Mesendoderm (in vitro differentiated cells): ENCODE measurements around the gene SFRP2.
A peak's percentile ranks its signal among the peaks of the same experiment; 100 is the strongest.

Experiments used
- DNase-seq: peaks from one replicate; pipeline ENCODE4 v3.0.0; 2013
- H2AK5ac ChIP-seq: 2 replicates; pipeline ENCODE4 v1.6.1; 2013; ENCODE audit warnings: low read length, inconsistent platforms
- H2BK120ac ChIP-seq: 2 replicates; pipeline ENCODE4 v1.6.1; 2013; ENCODE audit warnings: low read depth, mild to moderate bottlenecking, low read length, moderate library complexity, mixed read lengths
- H2BK15ac ChIP-seq: replicated peaks from 2 replicates; pipeline ENCODE4 v1.6.1; 2013; ENCODE audit warnings: low read depth, mild to moderate bottlenecking, moderate library complexity
- H2BK5ac ChIP-seq: 2 replicates; pipeline ENCODE4 v1.6.1; 2013; ENCODE audit warnings: low read length, inconsistent platforms
- H3K18ac ChIP-seq: 2 replicates; pipeline ENCODE4 v1.6.1; 2013; ENCODE audit warnings: mild to moderate bottlenecking, low read length, mixed read lengths
- H3K23ac ChIP-seq: one replicate; pipeline ENCODE4 v1.6.1; 2013; ENCODE audit warnings: low read length
- H3K27ac ChIP-seq: 2 replicates; pipeline ENCODE4 v1.5.1; 2013; ENCODE audit warnings: low read depth, mild to moderate bottlenecking, inconsistent platforms, low read length, moderate library complexity
- H3K27me3 ChIP-seq: 2 replicates; pipeline ENCODE4 v1.6.1; 2013; ENCODE audit warnings: low read length, control low read depth, mild to moderate bottlenecking, inconsistent platforms; ENCODE audit not compliant: insufficient read depth, poor library complexity
- H3K36me3 ChIP-seq: 2 replicates; pipeline ENCODE4 v1.6.1; 2013; ENCODE audit warnings: low read length, inconsistent platforms; ENCODE audit not compliant: control insufficient read depth, insufficient read depth
- H3K4ac ChIP-seq: one replicate; pipeline ENCODE4 v1.6.1; 2013; ENCODE audit warnings: low read depth, mild to moderate bottlenecking, low read length, moderate library complexity
- H3K4me1 ChIP-seq: 2 replicates; pipeline ENCODE4 v1.6.1; 2013; ENCODE audit warnings: low read depth, low read length, inconsistent platforms; ENCODE audit not compliant: control insufficient read depth
- H3K4me2 ChIP-seq: 2 replicates; pipeline ENCODE4 v1.6.1; 2013; ENCODE audit warnings: low read length
- H3K4me3 ChIP-seq: 2 replicates; pipeline ENCODE4 v1.5.1; 2013; ENCODE audit warnings: mild to moderate bottlenecking, low read length
- H3K56ac ChIP-seq: one replicate; pipeline ENCODE4 v1.6.1; 2013; ENCODE audit warnings: low read length
- H3K79me1 ChIP-seq: 2 replicates; pipeline ENCODE4 v1.6.1; 2013; ENCODE audit warnings: low read length, inconsistent platforms
- H3K79me2 ChIP-seq: 2 replicates; pipeline ENCODE4 v1.6.1; 2013; ENCODE audit warnings: mild to moderate bottlenecking, low read length; ENCODE audit not compliant: control insufficient read depth, insufficient read depth
- H3K9ac ChIP-seq: 2 replicates; pipeline ENCODE4 v1.6.1; 2013; ENCODE audit warnings: low read length, inconsistent platforms
- H4K5ac ChIP-seq: one replicate; pipeline ENCODE4 v1.6.1; 2013; ENCODE audit warnings: low read length
- H4K8ac ChIP-seq: one replicate; pipeline ENCODE4 v1.6.1; 2013; ENCODE audit warnings: low read depth, mild to moderate bottlenecking, control low read depth, low read length, moderate library complexity
- WGBS: extraction: QIAGEN DNeasy Blood & Tissue Kit; methylation state at CpG from one replicate; pipeline ENCODE4 v1.1.7; 2013; ENCODE audit warnings: low lambda C conversion rate, missing lambda C conversion rate; ENCODE audit not compliant: insufficient coverage; ENCODE audit errors: extremely low coverage; 5-methylcytosine and 5-hydroxymethylcytosine counted together

SFRP2 gene

DNA sequence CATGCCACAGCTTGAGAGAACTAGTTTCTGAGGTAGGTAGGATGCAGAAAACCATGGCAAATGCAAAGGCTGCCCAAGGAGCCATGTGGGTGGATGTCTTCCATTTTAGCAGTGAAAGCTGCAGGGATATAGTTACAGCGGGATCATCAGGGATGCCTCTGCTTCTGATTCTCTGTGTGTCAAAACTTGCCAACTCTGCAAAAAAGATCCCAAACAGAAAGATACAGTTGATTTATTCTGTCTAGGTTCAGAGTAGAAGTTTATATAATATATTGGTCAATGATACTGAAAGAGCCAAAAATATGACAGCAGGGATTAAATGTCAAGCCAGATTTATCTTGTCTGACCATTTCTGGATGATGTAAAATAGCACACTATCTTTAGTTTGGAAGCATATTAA, 42.4 kb upstream of the SFRP2 start:
- no CpG with 5 or more reads among the region's 1 CpG for WGBS
- H3K27me3 ChIP-seq = no peaks in the 10 kb centered on the region
- peak overlapping the region; percentile 16 for H3K4ac ChIP-seq
- H3K79me1 ChIP-seq = no peaks in the 10 kb centered on the region
- no peak overlapping the region for H3K56ac ChIP-seq
- H3K4me3 ChIP-seq = no peak overlapping the region
- DNase-seq = no peak
- H3K27ac ChIP-seq = no peak overlapping the region
- no peak overlapping the region for H3K18ac ChIP-seq
- H3K79me2 ChIP-seq = no peaks in the 10 kb centered on the region
- H2BK5ac ChIP-seq = no peak overlapping the region
- no peak overlapping the region for H3K9ac ChIP-seq
- no peak overlapping the region for H2BK120ac ChIP-seq
- no peak overlapping the region for H3K4me2 ChIP-seq
- no peak overlapping the region for H4K5ac ChIP-seq
- no peak overlapping the region for H3K23ac ChIP-seq
- H2BK15ac ChIP-seq = no peak overlapping the region
- no peaks in the 10 kb centered on the region for H3K36me3 ChIP-seq
- H3K4me1 ChIP-seq = peaks cover 2% of the 10 kb centered on the region
- H2AK5ac ChIP-seq = no peak overlapping the region
- H4K8ac ChIP-seq = no peak overlapping the region

DNA sequence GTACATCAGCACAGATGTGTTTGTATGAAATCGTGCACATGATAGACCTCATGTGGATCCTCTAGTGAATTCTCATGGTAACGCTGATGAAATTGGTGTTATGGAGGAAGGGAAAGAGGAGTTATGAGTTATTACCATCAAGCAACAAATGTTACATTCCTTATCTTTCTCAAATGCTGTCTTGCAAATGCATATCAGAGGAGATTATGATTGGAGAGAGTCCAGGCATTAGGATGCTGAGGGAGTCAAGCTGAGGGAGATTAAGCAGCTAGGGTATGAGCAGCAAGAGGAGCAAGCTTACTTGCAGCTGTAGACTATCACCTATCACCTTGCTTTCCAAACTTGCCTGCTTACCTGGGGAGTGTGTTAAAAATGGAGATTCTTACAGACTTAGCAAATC, 36.8 kb upstream of the SFRP2 start:
- H3K4me1 ChIP-seq = no peaks in the 10 kb centered on the region
- no peak overlapping the region for H3K9ac ChIP-seq
- no peak overlapping the region for H3K4me2 ChIP-seq
- no peak overlapping the region for H3K27ac ChIP-seq
- WGBS = no CpG with 5 or more reads among the region's 2 CpGs
- H2AK5ac ChIP-seq = no peak overlapping the region
- no peak overlapping the region for H3K56ac ChIP-seq
- H4K8ac ChIP-seq = no peak overlapping the region
- no peaks in the 10 kb centered on the region for H3K79me1 ChIP-seq
- H2BK5ac ChIP-seq = no peak overlapping the region
- H2BK120ac ChIP-seq = no peak overlapping the region
- no peaks in the 10 kb centered on the region for H3K79me2 ChIP-seq
- H3K36me3 ChIP-seq = no peaks in the 10 kb centered on the region
- H4K5ac ChIP-seq = no peak overlapping the region
- H3K4me3 ChIP-seq = no peak overlapping the region
- H3K27me3 ChIP-seq = no peaks in the 10 kb centered on the region
- H3K18ac ChIP-seq = no peak overlapping the region
- H3K23ac ChIP-seq = no peak overlapping the region
- DNase-seq = peak; percentile 37
- H3K4ac ChIP-seq = no peak overlapping the region
- no peak overlapping the region for H2BK15ac ChIP-seq

DNA sequence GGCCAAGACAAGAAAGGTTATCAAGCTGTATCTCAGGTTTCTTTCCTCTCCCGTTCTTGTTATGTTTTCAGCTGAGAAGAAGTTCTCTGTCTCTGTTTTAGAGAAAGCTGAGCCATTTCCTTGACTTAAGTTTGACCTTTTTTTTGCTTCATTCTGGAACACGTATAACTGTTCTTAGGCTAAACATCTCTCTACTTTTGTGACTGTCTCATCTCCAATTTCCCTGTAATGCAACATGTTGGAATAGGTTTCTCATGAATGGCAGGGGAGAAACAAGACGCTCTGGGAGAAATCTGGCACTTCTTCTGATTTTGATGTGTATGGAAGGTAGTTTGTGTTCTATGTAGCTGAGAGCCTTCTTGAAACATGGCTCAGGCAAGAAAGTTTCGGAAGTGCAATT, 36.2 kb upstream of the SFRP2 start:
- no peaks in the 10 kb centered on the region for H3K79me2 ChIP-seq
- no CpG with 5 or more reads among the region's 4 CpGs for WGBS

DNA sequence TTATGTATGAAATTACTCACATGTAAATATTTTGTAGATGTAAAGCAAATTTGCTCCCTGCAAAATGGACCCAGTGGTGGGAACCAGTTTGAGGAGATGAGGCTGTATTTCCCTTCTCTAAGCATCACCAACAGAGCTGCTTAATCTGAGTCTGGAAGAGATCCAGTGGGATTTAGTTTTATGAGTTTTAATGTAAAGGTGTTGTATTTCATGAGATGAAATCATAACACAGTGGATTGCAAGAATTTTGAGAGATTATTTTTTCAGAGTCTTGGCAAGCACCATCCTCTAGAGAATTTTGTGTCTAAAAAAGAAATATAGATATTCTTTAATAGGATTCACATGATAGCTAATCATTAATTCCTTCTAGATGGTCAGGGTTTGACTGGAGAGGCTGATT, 35.6 kb upstream of the SFRP2 start:
- H3K79me2 ChIP-seq = no peaks in the 10 kb centered on the region
- no peak overlapping the region for H3K9ac ChIP-seq
- H3K23ac ChIP-seq = no peak overlapping the region
- H4K5ac ChIP-seq = no peak overlapping the region
- no peak overlapping the region for H2BK5ac ChIP-seq
- no peak overlapping the region for H3K27ac ChIP-seq
- H2BK15ac ChIP-seq = no peak overlapping the region
- H4K8ac ChIP-seq = no peak overlapping the region
- H3K56ac ChIP-seq = no peak overlapping the region
- H3K18ac ChIP-seq = no peak overlapping the region
- no peaks in the 10 kb centered on the region for H3K36me3 ChIP-seq
- H2BK120ac ChIP-seq = no peak overlapping the region
- H2AK5ac ChIP-seq = no peak overlapping the region
- H3K4me2 ChIP-seq = no peak overlapping the region
- no peaks in the 10 kb centered on the region for H3K4me1 ChIP-seq
- H3K4ac ChIP-seq = no peak overlapping the region
- H3K4me3 ChIP-seq = no peak overlapping the region
- H3K27me3 ChIP-seq = no peaks in the 10 kb centered on the region
- no peaks in the 10 kb centered on the region for H3K79me1 ChIP-seq
- DNase-seq = no peak

More for the DNA sequence above, 36.2 kb upstream of the SFRP2 start:
- H2BK5ac ChIP-seq = no peak overlapping the region
- DNase-seq = no peak
- no peak overlapping the region for H2BK15ac ChIP-seq
- H3K18ac ChIP-seq = no peak overlapping the region
- no peak overlapping the region for H3K56ac ChIP-seq
- no peaks in the 10 kb centered on the region for H3K79me1 ChIP-seq
- no peaks in the 10 kb centered on the region for H3K36me3 ChIP-seq
- no peak overlapping the region for H4K8ac ChIP-seq
- H2BK120ac ChIP-seq = no peak overlapping the region
- H3K23ac ChIP-seq = no peak overlapping the region
- H3K4ac ChIP-seq = no peak overlapping the region
- H3K27ac ChIP-seq = no peak overlapping the region
- H3K4me1 ChIP-seq = no peaks in the 10 kb centered on the region
- H3K4me2 ChIP-seq = no peak overlapping the region
- H4K5ac ChIP-seq = no peak overlapping the region
- H3K27me3 ChIP-seq = no peaks in the 10 kb centered on the region
- no peak overlapping the region for H3K9ac ChIP-seq
- no peak overlapping the region for H3K4me3 ChIP-seq
- no peak overlapping the region for H2AK5ac ChIP-seq

DNA sequence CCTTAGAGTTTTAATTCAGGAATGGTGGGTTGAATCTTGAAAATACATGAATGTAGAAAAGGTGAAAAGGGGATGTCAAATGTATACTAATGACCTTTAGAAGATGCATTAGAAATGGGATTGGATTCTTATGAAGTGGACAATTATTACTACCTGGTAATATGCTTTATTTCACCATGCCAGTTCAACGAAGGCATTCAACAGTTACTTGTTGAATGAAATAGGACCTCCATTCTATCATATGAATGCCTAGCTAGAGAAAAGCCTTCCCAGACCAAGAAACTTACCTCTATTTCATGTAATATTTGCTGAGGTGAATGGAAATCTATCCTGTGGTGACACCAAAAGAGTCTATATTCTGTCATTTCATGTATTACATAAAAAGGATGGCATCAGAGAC, 34.6 kb upstream of the SFRP2 start:
- Histone ChIP-seq H4K5ac (no peak overlapping the region), H3K36me3 (no peaks in the 10 kb centered on the region), H3K4me3 (no peak overlapping the region), H3K56ac (no peak overlapping the region), H2BK15ac (no peak overlapping the region), H3K79me2 (no peaks in the 10 kb centered on the region), H2AK5ac (no peak overlapping the region), H3K27ac (no peak overlapping the region), H3K23ac (no peak overlapping the region), H3K4me2 (no peak overlapping the region), H3K9ac (no peak overlapping the region), H3K4ac (no peak overlapping the region), H3K79me1 (no peaks in the 10 kb centered on the region), H4K8ac (no peak overlapping the region), H3K4me1 (no peaks in the 10 kb centered on the region), H2BK120ac (no peak overlapping the region), H3K18ac (no peak overlapping the region), H2BK5ac (no peak overlapping the region), H3K27me3 (no peaks in the 10 kb centered on the region)
- no CpG with 5 or more reads among the region's 1 CpG for WGBS
- DNase-seq = no peak

DNA sequence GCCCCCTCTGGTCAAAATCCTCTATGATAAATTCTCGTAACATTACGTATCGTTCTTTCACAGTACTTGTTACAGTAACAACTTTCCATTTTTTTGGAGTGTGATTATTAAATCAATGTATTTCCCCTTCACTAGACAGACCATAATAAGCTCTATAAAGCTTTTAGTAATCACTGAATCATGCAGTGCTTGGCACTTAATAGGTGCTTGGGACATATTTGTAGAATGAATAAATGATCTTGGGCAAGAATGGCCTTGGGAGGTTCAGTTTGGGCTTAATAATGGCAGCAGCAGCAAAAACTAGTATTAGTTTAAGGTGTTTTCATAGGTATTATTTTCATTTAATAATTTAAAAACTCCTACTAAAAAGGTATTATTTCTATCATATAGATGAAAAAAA, 33.4 kb upstream of the SFRP2 start:
- H4K5ac ChIP-seq = no peak overlapping the region

More for the DNA sequence above, 33.4 kb upstream of the SFRP2 start:
- Histone ChIP-seq H2BK5ac (no peak overlapping the region), H2BK120ac (no peak overlapping the region), H3K4me3 (no peak overlapping the region), H3K4me2 (no peak overlapping the region), H3K4ac (no peak overlapping the region), H2AK5ac (no peak overlapping the region), H3K4me1 (no peaks in the 10 kb centered on the region), H3K23ac (no peak overlapping the region), H3K79me2 (no peaks in the 10 kb centered on the region), H3K18ac (no peak overlapping the region), H2BK15ac (no peak overlapping the region), H4K8ac (no peak overlapping the region), H3K79me1 (no peaks in the 10 kb centered on the region), H3K56ac (no peak overlapping the region), H3K27ac (no peak overlapping the region), H3K9ac (no peak overlapping the region), H3K27me3 (no peaks in the 10 kb centered on the region), H3K36me3 (no peaks in the 10 kb centered on the region)
- no peak for DNase-seq
- no CpG with 5 or more reads among the region's 3 CpGs for WGBS
